ENCODE measurements around the gene NYAP2.

DNA sequence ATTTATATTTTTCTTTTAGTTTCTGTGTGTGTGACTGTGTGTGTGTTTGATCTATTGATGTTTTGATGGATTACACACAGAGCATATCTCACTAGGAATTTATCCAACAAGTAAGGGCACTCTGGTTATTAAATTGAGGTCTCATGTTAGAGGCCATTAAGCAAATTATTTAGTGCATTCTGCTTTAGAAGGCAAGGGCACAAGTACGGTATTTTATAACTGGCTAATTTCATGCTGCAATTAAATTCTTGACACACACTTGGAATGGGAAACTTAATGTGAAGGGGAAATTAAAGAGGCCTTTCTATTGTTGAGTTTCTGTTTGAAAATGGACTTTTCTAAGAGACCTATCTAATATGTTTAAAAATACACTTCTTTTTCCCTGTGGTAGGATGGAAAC is 25.8 kb downstream of the NYAP2 start:
- TF ChIP-seq EZH2 (IDR thresholded peaks at IDR 0.05): no peak
- no peak for TF ChIP-seq SP1 (IDR thresholded peaks at IDR 0.05; ENCODE audit: low read depth)
- no peak for TF ChIP-seq POLR2AphosphoS5 (IDR thresholded peaks at IDR 0.05; ENCODE audit: low read depth, low read length)
- TF ChIP-seq, protein P1, sequence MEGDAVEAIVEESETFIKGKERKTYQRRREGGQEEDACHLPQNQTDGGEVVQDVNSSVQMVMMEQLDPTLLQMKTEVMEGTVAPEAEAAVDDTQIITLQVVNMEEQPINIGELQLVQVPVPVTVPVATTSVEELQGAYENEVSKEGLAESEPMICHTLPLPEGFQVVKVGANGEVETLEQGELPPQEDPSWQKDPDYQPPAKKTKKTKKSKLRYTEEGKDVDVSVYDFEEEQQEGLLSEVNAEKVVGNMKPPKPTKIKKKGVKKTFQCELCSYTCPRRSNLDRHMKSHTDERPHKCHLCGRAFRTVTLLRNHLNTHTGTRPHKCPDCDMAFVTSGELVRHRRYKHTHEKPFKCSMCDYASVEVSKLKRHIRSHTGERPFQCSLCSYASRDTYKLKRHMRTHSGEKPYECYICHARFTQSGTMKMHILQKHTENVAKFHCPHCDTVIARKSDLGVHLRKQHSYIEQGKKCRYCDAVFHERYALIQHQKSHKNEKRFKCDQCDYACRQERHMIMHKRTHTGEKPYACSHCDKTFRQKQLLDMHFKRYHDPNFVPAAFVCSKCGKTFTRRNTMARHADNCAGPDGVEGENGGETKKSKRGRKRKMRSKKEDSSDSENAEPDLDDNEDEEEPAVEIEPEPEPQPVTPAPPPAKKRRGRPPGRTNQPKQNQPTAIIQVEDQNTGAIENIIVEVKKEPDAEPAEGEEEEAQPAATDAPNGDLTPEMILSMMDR (IDR thresholded peaks at IDR 0.05 in 2 of 3, conservative IDR thresholded peaks at IDR 0.05 in 1 of 3; ENCODE audit: borderline replicate concordance in 1 of 3, insufficient read depth in 1 of 3, low read depth in 2 of 3, low read length in 2 of 3): no peak
- no peak for TF ChIP-seq EZH2phosphoT487 (IDR thresholded peaks at IDR 0.05; ENCODE audit: borderline replicate concordance)
- TF ChIP-seq, protein P2, sequence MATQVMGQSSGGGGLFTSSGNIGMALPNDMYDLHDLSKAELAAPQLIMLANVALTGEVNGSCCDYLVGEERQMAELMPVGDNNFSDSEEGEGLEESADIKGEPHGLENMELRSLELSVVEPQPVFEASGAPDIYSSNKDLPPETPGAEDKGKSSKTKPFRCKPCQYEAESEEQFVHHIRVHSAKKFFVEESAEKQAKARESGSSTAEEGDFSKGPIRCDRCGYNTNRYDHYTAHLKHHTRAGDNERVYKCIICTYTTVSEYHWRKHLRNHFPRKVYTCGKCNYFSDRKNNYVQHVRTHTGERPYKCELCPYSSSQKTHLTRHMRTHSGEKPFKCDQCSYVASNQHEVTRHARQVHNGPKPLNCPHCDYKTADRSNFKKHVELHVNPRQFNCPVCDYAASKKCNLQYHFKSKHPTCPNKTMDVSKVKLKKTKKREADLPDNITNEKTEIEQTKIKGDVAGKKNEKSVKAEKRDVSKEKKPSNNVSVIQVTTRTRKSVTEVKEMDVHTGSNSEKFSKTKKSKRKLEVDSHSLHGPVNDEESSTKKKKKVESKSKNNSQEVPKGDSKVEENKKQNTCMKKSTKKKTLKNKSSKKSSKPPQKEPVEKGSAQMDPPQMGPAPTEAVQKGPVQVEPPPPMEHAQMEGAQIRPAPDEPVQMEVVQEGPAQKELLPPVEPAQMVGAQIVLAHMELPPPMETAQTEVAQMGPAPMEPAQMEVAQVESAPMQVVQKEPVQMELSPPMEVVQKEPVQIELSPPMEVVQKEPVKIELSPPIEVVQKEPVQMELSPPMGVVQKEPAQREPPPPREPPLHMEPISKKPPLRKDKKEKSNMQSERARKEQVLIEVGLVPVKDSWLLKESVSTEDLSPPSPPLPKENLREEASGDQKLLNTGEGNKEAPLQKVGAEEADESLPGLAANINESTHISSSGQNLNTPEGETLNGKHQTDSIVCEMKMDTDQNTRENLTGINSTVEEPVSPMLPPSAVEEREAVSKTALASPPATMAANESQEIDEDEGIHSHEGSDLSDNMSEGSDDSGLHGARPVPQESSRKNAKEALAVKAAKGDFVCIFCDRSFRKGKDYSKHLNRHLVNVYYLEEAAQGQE (IDR thresholded peaks at IDR 0.05; ENCODE audit: low read depth): no peak
- TF ChIP-seq POLR2A (IDR thresholded peaks at IDR 0.05; ENCODE audit: borderline replicate concordance, extremely low read depth, insufficient read depth, insufficient read length): no peak
- TF ChIP-seq FOSL1 (IDR thresholded peaks at IDR 0.05; ENCODE audit: low read depth): no peak
- TF ChIP-seq, protein P3, sequence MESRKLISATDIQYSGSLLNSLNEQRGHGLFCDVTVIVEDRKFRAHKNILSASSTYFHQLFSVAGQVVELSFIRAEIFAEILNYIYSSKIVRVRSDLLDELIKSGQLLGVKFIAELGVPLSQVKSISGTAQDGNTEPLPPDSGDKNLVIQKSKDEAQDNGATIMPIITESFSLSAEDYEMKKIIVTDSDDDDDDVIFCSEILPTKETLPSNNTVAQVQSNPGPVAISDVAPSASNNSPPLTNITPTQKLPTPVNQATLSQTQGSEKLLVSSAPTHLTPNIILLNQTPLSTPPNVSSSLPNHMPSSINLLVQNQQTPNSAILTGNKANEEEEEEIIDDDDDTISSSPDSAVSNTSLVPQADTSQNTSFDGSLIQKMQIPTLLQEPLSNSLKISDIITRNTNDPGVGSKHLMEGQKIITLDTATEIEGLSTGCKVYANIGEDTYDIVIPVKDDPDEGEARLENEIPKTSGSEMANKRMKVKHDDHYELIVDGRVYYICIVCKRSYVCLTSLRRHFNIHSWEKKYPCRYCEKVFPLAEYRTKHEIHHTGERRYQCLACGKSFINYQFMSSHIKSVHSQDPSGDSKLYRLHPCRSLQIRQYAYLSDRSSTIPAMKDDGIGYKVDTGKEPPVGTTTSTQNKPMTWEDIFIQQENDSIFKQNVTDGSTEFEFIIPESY (IDR thresholded peaks at IDR 0.05; ENCODE audit: extremely low read depth, insufficient replicate concordance, low read length): no peak
- no peak for TF ChIP-seq ZNF274 (IDR thresholded peaks at IDR 0.05; ENCODE audit: low read depth, low read length)
- TF ChIP-seq ELF1 (IDR thresholded peaks at IDR 0.05; ENCODE audit: borderline replicate concordance, low read depth): no peak
- TF ChIP-seq, protein P4, sequence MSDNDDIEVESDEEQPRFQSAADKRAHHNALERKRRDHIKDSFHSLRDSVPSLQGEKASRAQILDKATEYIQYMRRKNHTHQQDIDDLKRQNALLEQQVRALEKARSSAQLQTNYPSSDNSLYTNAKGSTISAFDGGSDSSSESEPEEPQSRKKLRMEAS (IDR thresholded peaks at IDR 0.05): no peak
- TF ChIP-seq YY1 (IDR thresholded peaks at IDR 0.05; ENCODE audit: extremely low read depth, insufficient replicate concordance, low read depth, low read length): no peak
- TF ChIP-seq RAD21 (IDR thresholded peaks at IDR 0.05; ENCODE audit: low read depth): no peak

Measured in HCT116 (cell line).